K562 (cell line): ENCODE data around the gene FAM171A1. TPM values are rescaled to one million over a fixed set of nuclear protein-coding genes. Genes with fewer than 3 reads are reported as not detected.

Experiments
- CBFA2T2 ChIP-seq: fragments of 450-650 bp; conservative IDR thresholded peaks from 2 replicates; pipeline ENCODE4 v1.6.1; 2017; ENCODE audit warnings: mild to moderate bottlenecking
- CBX5 ChIP-seq: IDR thresholded peaks from 2 replicates; pipeline ENCODE4 v1.6.1; 2014; ENCODE audit warnings: low read depth, borderline replicate concordance
- CREB3 ChIP-seq: fragments of 450-650 bp; conservative IDR thresholded peaks from 2 replicates; pipeline ENCODE4 v1.6.1; 2016; ENCODE audit warnings: missing genetic modification characterization, low read depth, mild to moderate bottlenecking, missing compliant biosample characterization, moderate library complexity
- ETS2 ChIP-seq: IDR thresholded peaks from 2 replicates; pipeline ENCODE4 v1.6.1; 2016; ENCODE audit warnings: borderline replicate concordance, missing genetic modification characterization, mild to moderate bottlenecking, moderate library complexity, missing compliant biosample characterization; ENCODE audit not compliant: poor library complexity, severe bottlenecking
- GABPB1 ChIP-seq: sonication (generic); formaldehyde crosslinking; IDR thresholded peaks from 2 replicates; pipeline ENCODE4 v1.8.0; 2022; ENCODE audit warnings: mild to moderate bottlenecking, missing genetic modification reagents
- HDAC6 ChIP-seq: IDR thresholded peaks from 2 replicates; pipeline ENCODE4 v1.6.1; 2012; ENCODE audit warnings: low read depth, mild to moderate bottlenecking, control low read depth, inconsistent platforms, low read length, moderate library complexity
- HNRNPL ChIP-seq: fragments of 200-400 bp; formaldehyde crosslinking; IDR thresholded peaks from 2 replicates; pipeline ENCODE4 v1.6.1; 2017; ENCODE audit warnings: low read depth, mild to moderate bottlenecking, low read length
- KLF16 ChIP-seq: IDR thresholded peaks from 2 replicates; pipeline ENCODE4 v1.6.1; 2016; ENCODE audit warnings: antibody characterized with exemption
- LEF1 ChIP-seq: fragments of 450-650 bp; IDR thresholded peaks from 2 replicates; pipeline ENCODE4 v1.6.1; 2016; ENCODE audit warnings: mild to moderate bottlenecking
- MAZ ChIP-seq, 2 experiments: fragments of 450-650 bp in 1 of 2; sonication (generic) in 1 of 2; formaldehyde crosslinking; IDR thresholded peaks in 1 of 2; conservative IDR thresholded peaks in 1 of 2; 2 replicates each; pipeline versions ENCODE4 v1.4.0 to v1.5.0; 2020; ENCODE audit warnings: mild to moderate bottlenecking in 1 of 2, missing genetic modification reagents in 1 of 2
- MED1 ChIP-seq: sonication (generic); formaldehyde crosslinking; IDR thresholded peaks from 2 replicates; pipeline ENCODE4 v1.8.1; 2023; ENCODE audit warnings: missing genetic modification reagents, borderline replicate concordance
- MLLT1 ChIP-seq, 2 experiments: fragments of 450-650 bp; IDR thresholded peaks; 2 replicates each; pipeline ENCODE4 v1.6.1; 2016
- NFE2 ChIP-seq: IDR thresholded peaks from 2 replicates; pipeline ENCODE4 v1.6.1; 2014; ENCODE audit warnings: antibody characterized with exemption, low read depth
- NFE2L1 ChIP-seq: fragments of 450-650 bp; IDR thresholded peaks from 2 replicates; pipeline ENCODE4 v1.6.1; 2016; ENCODE audit warnings: missing genetic modification characterization, low read depth, mild to moderate bottlenecking, missing compliant biosample characterization, moderate library complexity, borderline replicate concordance
- NR2F6 ChIP-seq: fragments of 450-650 bp; formaldehyde crosslinking; IDR thresholded peaks from 2 replicates; pipeline ENCODE4 v1.4.0; 2020; ENCODE audit warnings: mild to moderate bottlenecking
- PML ChIP-seq: IDR thresholded peaks from 2 replicates; pipeline ENCODE4 v1.6.1; 2012; ENCODE audit warnings: low read length, inconsistent platforms
- RBM34 ChIP-seq: fragments of 200-400 bp; formaldehyde crosslinking; IDR thresholded peaks from 2 replicates; pipeline ENCODE4 v1.6.1; 2018; ENCODE audit warnings: low read length, borderline replicate concordance; ENCODE audit not compliant: insufficient read depth
- SPI1 ChIP-seq: IDR thresholded peaks from 2 replicates; pipeline ENCODE4 v1.6.1; 2011; ENCODE audit warnings: low read depth, low read length, control low read depth, borderline replicate concordance
- TEAD4 ChIP-seq, 2 experiments: sonication (generic) in 1 of 2; formaldehyde crosslinking in 1 of 2; IDR thresholded peaks; 2 replicates each; pipeline versions ENCODE4 v1.6.1 to v1.8.0; 2012 to 2022; ENCODE audit warnings: borderline replicate concordance in 1 of 2, inconsistent platforms in 1 of 2, low read length in 1 of 2, mild to moderate bottlenecking in 1 of 2, missing genetic modification reagents in 1 of 2
- THAP7 ChIP-seq: fragments of 250-450 bp; sonication (Bioruptor Pico); IDR thresholded peaks from 2 replicates; pipeline ENCODE4 v1.5.0; 2021
- TRIM28 ChIP-seq: fragments of 450-650 bp; IDR thresholded peaks from 2 replicates; pipeline ENCODE4 v1.6.1; 2017
- WHSC1 ChIP-seq: IDR thresholded peaks from one replicate; pipeline ENCODE4 v1.6.1; 2012; ENCODE audit warnings: low read length, control low read depth, inconsistent platforms
- ZNF217 ChIP-seq: sonication (generic); formaldehyde crosslinking; IDR thresholded peaks from 2 replicates; pipeline ENCODE4 v1.8.0; 2022; ENCODE audit warnings: mild to moderate bottlenecking, missing genetic modification reagents
- ZNF282 ChIP-seq: sonication (generic); formaldehyde crosslinking; IDR thresholded peaks from 2 replicates; pipeline ENCODE4 v1.8.1; 2023; ENCODE audit warnings: missing genetic modification reagents
- ZNF511 ChIP-seq: sonication (generic); formaldehyde crosslinking; IDR thresholded peaks from 2 replicates; pipeline ENCODE4 v1.8.0; 2022; ENCODE audit warnings: mild to moderate bottlenecking, missing genetic modification reagents
- polyA plus RNA-seq, 8 experiments: library from polyadenylated mRNA; depleted of rRNA in 4 of 8; stranded (reverse) in 5 of 8; unstranded in 3 of 8; fragments of >200 nt; fragmentation: Nextera tagmentation in 2 of 8; fragmentation: Illumina TruSeq in 1 of 8; extraction: Ambion mirVana in 2 of 8; extraction: Trizol in 1 of 8; gene quantifications; 2 replicates each; pipeline versions ENCODE4 v1.2.1 to v1.2.3, GENCODE V29; 2011 to 2014; ENCODE audit warnings: inconsistent platforms in 1 of 8, missing spikeins in 1 of 8
- total RNA-seq, 7 experiments: library from RNA; depleted of rRNA in 6 of 7; stranded (reverse); fragments of >200 nt in 6 of 7; fragmentation: Illumina TruSeq in 2 of 7; extraction: Trizol in 2 of 7; gene quantifications; 2 replicates each; pipeline versions ENCODE4 v1.2.1 to v1.2.3, GENCODE V29; 2011 to 2021; ENCODE audit warnings: low replicate concordance in 1 of 7

The FAM171A1 gene
- total and polyA plus RNA-seq, 9 of the 15 experiments (the other 6 are each of a cell fraction or from before 2014, with no cell fraction given): 0.51 to 8.2 (median 4.8) TPM

- TF ChIP-seq ZNF511 (CRISPR knock-in tag) (no peak; the same call in 1 of the 2 replicates), NFE2 (no peak), PML (peak; percentile 42; the same call in 1 of the 2 replicates), TEAD4 (IDR thresholded peaks at IDR 0.05; ENCODE audit: low read length) (no peak), TEAD4 (CRISPR knock-in tag; IDR thresholded peaks at IDR 0.05; ENCODE audit: borderline replicate concordance) (no peak), RBM34 (peak; percentile 88; the same call in 1 of the 2 replicates), CBX5 (no peak), HDAC6 (no peak), LEF1 (no peak), CBFA2T2 (no peak), MAZ (CRISPR knock-in tag; conservative IDR thresholded peaks at IDR 0.05 in 1 of 2, IDR thresholded peaks at IDR 0.05 in 1 of 2) (peak; percentile 61 to 74), NR2F6 (CRISPR knock-in tag) (no peak), CREB3 (tag) (no peak), ETS2 (tag) (no peak), ZNF217 (CRISPR knock-in tag) (no peak), WHSC1 (no peak), SPI1 (no peak), MLLT1 (IDR thresholded peaks at IDR 0.05) (peak in 1 of 2 experiments; percentile 45; a peak in 1 of 4 replicates), KLF16 (no peak), THAP7 (CRISPR knock-in tag) (no peak), GABPB1 (CRISPR knock-in tag) (0 out of 2 replicates have a peak, but pooled peaks have one; percentile 39), NFE2L1 (tag) (no peak), TRIM28 (no peak), ZNF282 (no peak), MED1 (no peak), HNRNPL (no peak)
These were observed 202.8 kb downstream of the FAM171A1 start, which contains the start of gene NMT2 (continued) for GRCh38 chr10:15168291-15168785.
